ENCODE measurements around the gene ABHD17A. TPM values are rescaled to one million over a fixed set of nuclear protein-coding genes. Genes with fewer than 3 reads are reported as not detected.
A peak's percentile ranks its signal among the peaks of the same experiment; 100 is the strongest.
"Not testable (repeated sequence)": the region's sequence is repeated elsewhere in the genome, so short reads cannot be mapped to it uniquely, and the experiment has no call there.

ABHD17A gene
- 49.5 and 52.5 TPM in 2 replicates for total RNA-seq

GRCh38 chr19:1885398-1886119 lies at the start of gene ABHD17A:
ABHD17A (minus strand) TSS chr19:1885496; CDS start chr19:1881566, 3,930 bp downstream.
- Histone ChIP-seq H3K4me1 (ENCODE audit: insufficient read depth, low read length) (peaks cover 10% of the 10 kb centered on the region), H4K20me1 (ENCODE audit: insufficient read depth, low read length) (peaks cover 33% of the 10 kb centered on the region), H3K27ac (ENCODE audit: low read depth, low read length) (peak within 1 kb of the TSS; percentile 80), H2AFZ (ENCODE audit: low read length) (peak within 1 kb of the TSS; percentile 72), H3K4me3 (ENCODE audit: insufficient read depth, low read length) (peak within 1 kb of the TSS; percentile 94), H3K4me2 (ENCODE audit: insufficient read depth, low read length) (peak within 1 kb of the TSS; percentile 96), H3K79me2 (ENCODE audit: insufficient read depth, low read length) (peaks cover 41% of the 10 kb centered on the region)
- not testable (repeated sequence) for H3K27me3 ChIP-seq (ENCODE audit: insufficient read depth, low read length); H3K36me3 ChIP-seq (ENCODE audit: insufficient read depth, low read length); H3K9me3 ChIP-seq (ENCODE audit: low read depth, low read length)
- peak; percentile 100 for DNase-seq (ENCODE audit: insufficient read length, low spot score, missing footprints)

- no peaks in the 10 kb centered on the region for H3K36me3 ChIP-seq (ENCODE audit: insufficient read depth, low read length)
- no peak overlapping the region for H3K27ac ChIP-seq (ENCODE audit: low read depth, low read length)
- no peaks in the 10 kb centered on the region for H4K20me1 ChIP-seq (ENCODE audit: insufficient read depth, low read length)
- H3K9me3 ChIP-seq (ENCODE audit: low read depth, low read length), result no peaks in the 10 kb centered on the region
- no peaks in the 10 kb centered on the region for H3K79me2 ChIP-seq (ENCODE audit: insufficient read depth, low read length)
- H3K4me2 ChIP-seq (ENCODE audit: insufficient read depth, low read length), result no peak overlapping the region
- TF ChIP-seq CTCF (IDR thresholded peaks at IDR 0.05; ENCODE audit: extremely low read depth, low read depth, low read length), result no peak
- peaks cover 9% of the 10 kb centered on the region for H3K4me1 ChIP-seq (ENCODE audit: insufficient read depth, low read length)
- no peaks in the 10 kb centered on the region for H3K27me3 ChIP-seq (ENCODE audit: insufficient read depth, low read length)
- H3K4me3 ChIP-seq (ENCODE audit: insufficient read depth, low read length), result no peak overlapping the region
- peak; percentile 73 for DNase-seq (ENCODE audit: insufficient read length, low spot score, missing footprints)
- H2AFZ ChIP-seq (ENCODE audit: low read length), result no peak overlapping the region
These were observed 48.6 kb upstream of the ABHD17A start for GRCh38 chr19:1933942-1934341.

GRCh38 chr19:1933244-1933643 lies 47.9 kb upstream of the ABHD17A start:
- DNase-seq (ENCODE audit: insufficient read length, low spot score, missing footprints), result no peak
- no peak overlapping the region for H2AFZ ChIP-seq (ENCODE audit: low read length)
- no peaks in the 10 kb centered on the region for H3K79me2 ChIP-seq (ENCODE audit: insufficient read depth, low read length)
- no peaks in the 10 kb centered on the region for H3K9me3 ChIP-seq (ENCODE audit: low read depth, low read length)
- no peak for TF ChIP-seq CTCF (IDR thresholded peaks at IDR 0.05; ENCODE audit: extremely low read depth, low read depth, low read length)
- no peak overlapping the region for H3K27ac ChIP-seq (ENCODE audit: low read depth, low read length)
- H3K4me2 ChIP-seq (ENCODE audit: insufficient read depth, low read length), result no peak overlapping the region
- H3K4me1 ChIP-seq (ENCODE audit: insufficient read depth, low read length), result peaks cover 9% of the 10 kb centered on the region
- no peaks in the 10 kb centered on the region for H4K20me1 ChIP-seq (ENCODE audit: insufficient read depth, low read length)
- no peak overlapping the region for H3K4me3 ChIP-seq (ENCODE audit: insufficient read depth, low read length)
- H3K36me3 ChIP-seq (ENCODE audit: insufficient read depth, low read length), result no peaks in the 10 kb centered on the region
- no peaks in the 10 kb centered on the region for H3K27me3 ChIP-seq (ENCODE audit: insufficient read depth, low read length)

GRCh38 chr19:1932395-1932794 lies 47.1 kb upstream of the ABHD17A start:
- Histone ChIP-seq H3K27me3 (ENCODE audit: insufficient read depth, low read length) (no peaks in the 10 kb centered on the region), H3K36me3 (ENCODE audit: insufficient read depth, low read length) (no peaks in the 10 kb centered on the region), H3K4me1 (ENCODE audit: insufficient read depth, low read length) (peaks cover 9% of the 10 kb centered on the region), H3K27ac (ENCODE audit: low read depth, low read length) (no peak overlapping the region), H3K9me3 (ENCODE audit: low read depth, low read length) (no peaks in the 10 kb centered on the region), H4K20me1 (ENCODE audit: insufficient read depth, low read length) (no peaks in the 10 kb centered on the region), H3K4me2 (ENCODE audit: insufficient read depth, low read length) (no peak overlapping the region), H2AFZ (ENCODE audit: low read length) (no peak overlapping the region), H3K4me3 (ENCODE audit: insufficient read depth, low read length) (no peak overlapping the region), H3K79me2 (ENCODE audit: insufficient read depth, low read length) (no peaks in the 10 kb centered on the region)
- no peak for DNase-seq (ENCODE audit: insufficient read length, low spot score, missing footprints)
- no peak for TF ChIP-seq CTCF (IDR thresholded peaks at IDR 0.05; ENCODE audit: extremely low read depth, low read depth, low read length)

All from osteoblast (primary cell).